22Rv1 (cell line): Measurements from ENCODE around the gene CSTA.

Experiments
- ZFX ChIP-seq: fragments of 450-650 bp; IDR thresholded peaks from 2 replicates; pipeline ENCODE4 v1.6.1; 2017; ENCODE audit warnings: antibody characterized with exemption, borderline replicate concordance
- TF ChIP-seq, protein P1 (sequence below): fragments of 450-650 bp; IDR thresholded peaks from 2 replicates; pipeline ENCODE4 v1.5.1; 2017; ENCODE audit warnings: mild to moderate bottlenecking

DNA sequence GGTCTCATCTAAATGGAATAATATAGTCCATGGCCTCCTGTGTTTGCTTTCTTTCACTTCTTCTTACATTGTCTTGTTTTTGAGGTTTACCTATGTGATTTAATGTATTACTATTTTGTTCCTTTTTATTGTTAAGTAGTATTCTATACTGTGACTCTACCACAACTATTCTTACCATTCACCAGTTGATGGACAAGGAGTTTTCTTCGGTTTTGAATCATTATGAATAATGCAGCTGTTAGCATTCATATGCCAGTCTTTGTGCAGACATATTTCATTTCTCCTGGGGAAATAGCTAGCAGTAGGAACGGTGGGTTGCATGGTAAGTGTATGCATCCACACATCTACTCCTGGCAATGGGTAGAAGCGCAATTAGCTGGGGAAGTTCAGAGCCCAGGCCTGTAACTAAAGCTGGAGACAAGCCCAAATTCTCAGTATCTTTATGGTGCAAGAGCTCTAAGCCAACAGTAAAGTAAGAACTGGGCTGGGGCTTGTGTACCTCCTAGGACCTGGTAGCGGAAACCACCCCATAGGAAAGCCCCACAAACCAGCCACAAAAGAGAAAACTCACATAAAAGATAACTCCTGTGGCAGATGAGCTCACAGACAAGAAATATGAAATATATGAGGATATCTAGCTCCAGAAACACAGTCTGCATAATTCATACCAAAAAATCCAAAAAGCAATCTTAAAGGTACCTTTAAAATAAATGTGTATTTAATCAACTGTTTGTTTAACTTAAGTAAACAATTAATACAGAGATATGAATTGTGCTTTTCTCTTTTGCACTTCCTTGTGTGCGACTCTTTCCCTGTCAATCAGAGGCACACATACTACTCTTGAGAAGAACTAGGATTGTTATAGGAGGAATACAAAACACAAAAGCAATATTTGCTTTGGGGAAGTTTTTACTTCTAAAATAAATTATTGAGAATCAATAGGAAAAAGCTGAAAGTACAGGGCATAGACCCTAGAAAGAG is 2.7 kb upstream of the CSTA start:
- TF ChIP-seq, protein P1, sequence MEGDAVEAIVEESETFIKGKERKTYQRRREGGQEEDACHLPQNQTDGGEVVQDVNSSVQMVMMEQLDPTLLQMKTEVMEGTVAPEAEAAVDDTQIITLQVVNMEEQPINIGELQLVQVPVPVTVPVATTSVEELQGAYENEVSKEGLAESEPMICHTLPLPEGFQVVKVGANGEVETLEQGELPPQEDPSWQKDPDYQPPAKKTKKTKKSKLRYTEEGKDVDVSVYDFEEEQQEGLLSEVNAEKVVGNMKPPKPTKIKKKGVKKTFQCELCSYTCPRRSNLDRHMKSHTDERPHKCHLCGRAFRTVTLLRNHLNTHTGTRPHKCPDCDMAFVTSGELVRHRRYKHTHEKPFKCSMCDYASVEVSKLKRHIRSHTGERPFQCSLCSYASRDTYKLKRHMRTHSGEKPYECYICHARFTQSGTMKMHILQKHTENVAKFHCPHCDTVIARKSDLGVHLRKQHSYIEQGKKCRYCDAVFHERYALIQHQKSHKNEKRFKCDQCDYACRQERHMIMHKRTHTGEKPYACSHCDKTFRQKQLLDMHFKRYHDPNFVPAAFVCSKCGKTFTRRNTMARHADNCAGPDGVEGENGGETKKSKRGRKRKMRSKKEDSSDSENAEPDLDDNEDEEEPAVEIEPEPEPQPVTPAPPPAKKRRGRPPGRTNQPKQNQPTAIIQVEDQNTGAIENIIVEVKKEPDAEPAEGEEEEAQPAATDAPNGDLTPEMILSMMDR: no peak
- TF ChIP-seq ZFX: no peak
